K562 (cell line): ENCODE results near the gene ZNF8. TPM values are rescaled to one million over a fixed set of nuclear protein-coding genes. Genes with fewer than 3 reads are reported as not detected.

Experiments used
- BCOR ChIP-seq: fragments of 450-650 bp; IDR thresholded peaks from 2 replicates; pipeline ENCODE4 v1.6.1; 2016
- FIP1L1 ChIP-seq: fragments of 200-400 bp; formaldehyde crosslinking; IDR thresholded peaks from 2 replicates; pipeline ENCODE4 v1.6.1; 2018; ENCODE audit warnings: mild to moderate bottlenecking, low read depth, low read length; ENCODE audit not compliant: poor library complexity, severe bottlenecking
- FOXA1 ChIP-seq: fragments of 450-650 bp; IDR thresholded peaks from 2 replicates; pipeline ENCODE4 v1.6.1; 2016; ENCODE audit warnings: mild to moderate bottlenecking, borderline replicate concordance
- FOXK1 ChIP-seq: sonication (generic); formaldehyde crosslinking; IDR thresholded peaks from 2 replicates; pipeline ENCODE4 v1.8.0; 2022; ENCODE audit warnings: missing genetic modification reagents, mild to moderate bottlenecking, borderline replicate concordance
- GATAD2B ChIP-seq: fragments of 450-650 bp; IDR thresholded peaks from 2 replicates; pipeline ENCODE4 v1.6.1; 2017; ENCODE audit warnings: mild to moderate bottlenecking, borderline replicate concordance
- JUND ChIP-seq, 2 experiments: IDR thresholded peaks; 2 replicates in 1 of 2; 3 replicates in 1 of 2; pipeline ENCODE4 v1.6.1; 2011; ENCODE audit warnings: borderline replicate concordance in 2 of 2, low read depth in 2 of 2, low read length in 2 of 2, improper control_type of control experiment in 1 of 2, missing biosample characterization in 1 of 2, missing genetic modification characterization in 1 of 2, missing genetic modification reagents in 1 of 2
- KHSRP ChIP-seq: fragments of 450-650 bp; IDR thresholded peaks from 2 replicates; pipeline ENCODE4 v1.6.1; 2017
- MCM3 ChIP-seq: fragments of 450-650 bp; IDR thresholded peaks from 2 replicates; pipeline ENCODE4 v1.6.1; 2016
- MED1 ChIP-seq: sonication (generic); formaldehyde crosslinking; IDR thresholded peaks from 2 replicates; pipeline ENCODE4 v1.8.1; 2023; ENCODE audit warnings: missing genetic modification reagents, borderline replicate concordance
- PHB ChIP-seq: fragments of 250-450 bp; sonication (Bioruptor Pico); IDR thresholded peaks from 2 replicates; pipeline ENCODE4 v1.5.0; 2021
- SMAD3 ChIP-seq: fragments of 450-650 bp; formaldehyde crosslinking; conservative IDR thresholded peaks from 2 replicates; pipeline ENCODE4 v1.4.0; 2020; ENCODE audit warnings: mild to moderate bottlenecking
- TBL1XR1 ChIP-seq, 2 experiments: IDR thresholded peaks; 2 replicates each; pipeline ENCODE4 v1.6.1; 2012; ENCODE audit warnings: improper control_type of control experiment in 2 of 2, low read length in 2 of 2, mild to moderate bottlenecking in 1 of 2
- THAP12 ChIP-seq: fragments of 250-450 bp; sonication (Bioruptor Pico); IDR thresholded peaks from 2 replicates; pipeline ENCODE4 v1.9.0; 2021; ENCODE audit warnings: mild to moderate bottlenecking, inconsistent platforms
- polyA plus RNA-seq, 8 experiments: library from polyadenylated mRNA; depleted of rRNA in 4 of 8; stranded (reverse) in 5 of 8; unstranded in 3 of 8; fragments of >200 nt; fragmentation: Nextera tagmentation in 2 of 8; fragmentation: Illumina TruSeq in 1 of 8; extraction: Ambion mirVana in 2 of 8; extraction: Trizol in 1 of 8; gene quantifications; 2 replicates each; pipeline versions ENCODE4 v1.2.1 to v1.2.3, GENCODE V29; 2011 to 2014; ENCODE audit warnings: inconsistent platforms in 1 of 8, missing spikeins in 1 of 8
- total RNA-seq, 7 experiments: library from RNA; depleted of rRNA in 6 of 7; stranded (reverse); fragments of >200 nt in 6 of 7; fragmentation: Illumina TruSeq in 2 of 7; extraction: Trizol in 2 of 7; gene quantifications; 2 replicates each; pipeline versions ENCODE4 v1.2.1 to v1.2.3, GENCODE V29; 2011 to 2021; ENCODE audit warnings: low replicate concordance in 1 of 7
- TF ChIP-seq, protein P1 (sequence below): sonication (generic); formaldehyde crosslinking; IDR thresholded peaks from 2 replicates; pipeline ENCODE4 v1.8.1; 2022; ENCODE audit warnings: missing genetic modification reagents
- TF ChIP-seq, protein P2 (sequence below), 2 experiments: fragments of 150-350 bp in 1 of 2; IDR thresholded peaks; 2 replicates each; pipeline ENCODE4 v1.6.1; 2012 to 2016; ENCODE audit warnings: low read depth in 2 of 2, low read length in 2 of 2, mild to moderate bottlenecking in 1 of 2, moderate library complexity in 1 of 2
- TF ChIP-seq, protein P3 (sequence below): fragments of 450-650 bp; formaldehyde crosslinking; conservative IDR thresholded peaks from 2 replicates; pipeline ENCODE4 v1.4.0; 2022; ENCODE audit warnings: mild to moderate bottlenecking, missing genetic modification characterization

ZNF8 gene
- total and polyA plus RNA-seq, 9 of the 15 experiments (the other 6 are each of a cell fraction or from before 2014, with no cell fraction given) = 0.71 to 7.7 (median 4.7) TPM

DNA sequence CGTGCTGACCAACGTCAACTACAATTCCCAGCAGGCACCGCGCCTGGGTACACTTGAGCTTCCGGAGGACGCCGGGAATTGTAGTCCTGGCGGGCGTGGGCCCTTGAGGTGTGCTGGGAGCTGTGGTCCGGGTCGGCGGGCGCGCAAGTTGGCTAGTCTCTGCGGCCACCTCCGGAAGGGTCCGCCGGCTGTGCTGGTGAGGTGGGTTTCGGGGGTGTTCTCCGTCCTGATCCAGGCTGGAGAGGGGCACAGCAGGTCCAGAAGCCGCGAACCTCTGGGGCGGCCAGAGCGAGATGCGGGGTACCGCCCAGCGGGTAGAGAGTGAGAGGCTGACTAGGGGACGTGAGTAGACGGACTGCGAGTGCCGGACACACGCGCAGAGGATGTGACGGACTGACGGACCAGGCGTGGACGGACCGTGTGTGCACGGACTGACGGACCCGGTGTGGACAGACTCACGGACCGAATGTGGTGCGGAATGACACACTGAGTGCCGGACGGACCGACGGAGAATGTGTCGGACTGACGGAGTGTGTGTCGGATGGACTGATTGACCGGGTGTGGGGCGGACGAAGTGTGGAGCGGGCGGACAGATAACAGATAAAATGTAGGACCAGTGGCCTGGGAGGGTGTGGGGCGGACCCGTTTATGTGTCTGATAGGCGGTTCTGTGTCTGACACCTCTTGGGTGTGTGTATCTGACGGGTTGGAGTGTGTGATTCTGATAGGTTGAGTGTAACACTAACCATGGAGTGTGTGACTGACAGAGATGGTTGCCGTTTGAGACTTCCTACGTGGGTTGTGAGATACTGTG, 48.4 kb downstream of the ZNF8 start, which contains the start of gene ZSCAN22 (continued):
- no peak for TF ChIP-seq THAP12
- peak; percentile 73 for TF ChIP-seq JUND (IDR thresholded peaks at IDR 0.05; ENCODE audit: borderline replicate concordance, low read depth, low read length)
- TF ChIP-seq JUND (tag; IDR thresholded peaks at IDR 0.05; ENCODE audit: borderline replicate concordance, low read depth, low read length) = peak; percentile 60; the same call in 2 of the 3 replicates
- TF ChIP-seq SMAD3 (CRISPR knock-in tag) = no peak
- TF ChIP-seq BCOR = peak; percentile 53; the same call in 1 of the 2 replicates
- TF ChIP-seq MED1 (CRISPR knock-in tag) = no peak
- TF ChIP-seq, protein P1, sequence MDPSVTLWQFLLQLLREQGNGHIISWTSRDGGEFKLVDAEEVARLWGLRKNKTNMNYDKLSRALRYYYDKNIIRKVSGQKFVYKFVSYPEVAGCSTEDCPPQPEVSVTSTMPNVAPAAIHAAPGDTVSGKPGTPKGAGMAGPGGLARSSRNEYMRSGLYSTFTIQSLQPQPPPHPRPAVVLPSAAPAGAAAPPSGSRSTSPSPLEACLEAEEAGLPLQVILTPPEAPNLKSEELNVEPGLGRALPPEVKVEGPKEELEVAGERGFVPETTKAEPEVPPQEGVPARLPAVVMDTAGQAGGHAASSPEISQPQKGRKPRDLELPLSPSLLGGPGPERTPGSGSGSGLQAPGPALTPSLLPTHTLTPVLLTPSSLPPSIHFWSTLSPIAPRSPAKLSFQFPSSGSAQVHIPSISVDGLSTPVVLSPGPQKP (CRISPR knock-in tag) = no peak
- TF ChIP-seq, protein P2, sequence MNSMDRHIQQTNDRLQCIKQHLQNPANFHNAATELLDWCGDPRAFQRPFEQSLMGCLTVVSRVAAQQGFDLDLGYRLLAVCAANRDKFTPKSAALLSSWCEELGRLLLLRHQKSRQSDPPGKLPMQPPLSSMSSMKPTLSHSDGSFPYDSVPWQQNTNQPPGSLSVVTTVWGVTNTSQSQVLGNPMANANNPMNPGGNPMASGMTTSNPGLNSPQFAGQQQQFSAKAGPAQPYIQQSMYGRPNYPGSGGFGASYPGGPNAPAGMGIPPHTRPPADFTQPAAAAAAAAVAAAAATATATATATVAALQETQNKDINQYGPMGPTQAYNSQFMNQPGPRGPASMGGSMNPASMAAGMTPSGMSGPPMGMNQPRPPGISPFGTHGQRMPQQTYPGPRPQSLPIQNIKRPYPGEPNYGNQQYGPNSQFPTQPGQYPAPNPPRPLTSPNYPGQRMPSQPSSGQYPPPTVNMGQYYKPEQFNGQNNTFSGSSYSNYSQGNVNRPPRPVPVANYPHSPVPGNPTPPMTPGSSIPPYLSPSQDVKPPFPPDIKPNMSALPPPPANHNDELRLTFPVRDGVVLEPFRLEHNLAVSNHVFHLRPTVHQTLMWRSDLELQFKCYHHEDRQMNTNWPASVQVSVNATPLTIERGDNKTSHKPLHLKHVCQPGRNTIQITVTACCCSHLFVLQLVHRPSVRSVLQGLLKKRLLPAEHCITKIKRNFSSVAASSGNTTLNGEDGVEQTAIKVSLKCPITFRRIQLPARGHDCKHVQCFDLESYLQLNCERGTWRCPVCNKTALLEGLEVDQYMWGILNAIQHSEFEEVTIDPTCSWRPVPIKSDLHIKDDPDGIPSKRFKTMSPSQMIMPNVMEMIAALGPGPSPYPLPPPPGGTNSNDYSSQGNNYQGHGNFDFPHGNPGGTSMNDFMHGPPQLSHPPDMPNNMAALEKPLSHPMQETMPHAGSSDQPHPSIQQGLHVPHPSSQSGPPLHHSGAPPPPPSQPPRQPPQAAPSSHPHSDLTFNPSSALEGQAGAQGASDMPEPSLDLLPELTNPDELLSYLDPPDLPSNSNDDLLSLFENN (IDR thresholded peaks at IDR 0.05; ENCODE audit: low read depth in 2 of 2, low read length in 2 of 2) = 0 out of 4 replicates have a peak, but pooled peaks of 1 of the 2 experiments have one; percentile 33
- peak; percentile 26; the same call in 1 of the 2 replicates for TF ChIP-seq FOXK1 (CRISPR knock-in tag)
- no peak for TF ChIP-seq GATAD2B
- TF ChIP-seq TBL1XR1 (IDR thresholded peaks at IDR 0.05; ENCODE audit: low read length in 2 of 2) = no peak
- TF ChIP-seq FIP1L1 = peak; percentile 92
- no peak for TF ChIP-seq FOXA1
- no peak for TF ChIP-seq MCM3
- TF ChIP-seq, protein P3, sequence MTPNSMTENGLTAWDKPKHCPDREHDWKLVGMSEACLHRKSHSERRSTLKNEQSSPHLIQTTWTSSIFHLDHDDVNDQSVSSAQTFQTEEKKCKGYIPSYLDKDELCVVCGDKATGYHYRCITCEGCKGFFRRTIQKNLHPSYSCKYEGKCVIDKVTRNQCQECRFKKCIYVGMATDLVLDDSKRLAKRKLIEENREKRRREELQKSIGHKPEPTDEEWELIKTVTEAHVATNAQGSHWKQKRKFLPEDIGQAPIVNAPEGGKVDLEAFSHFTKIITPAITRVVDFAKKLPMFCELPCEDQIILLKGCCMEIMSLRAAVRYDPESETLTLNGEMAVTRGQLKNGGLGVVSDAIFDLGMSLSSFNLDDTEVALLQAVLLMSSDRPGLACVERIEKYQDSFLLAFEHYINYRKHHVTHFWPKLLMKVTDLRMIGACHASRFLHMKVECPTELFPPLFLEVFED (CRISPR knock-in tag) = no peak
- TF ChIP-seq KHSRP = no peak
- TF ChIP-seq PHB = no peak
